ENCODE measurements around the gene HLTF. TPM values are rescaled to one million over a fixed set of nuclear protein-coding genes. Genes with fewer than 3 reads are reported as not detected.

The HLTF gene
- polyA plus RNA-seq, 1 experiment: 17.3 TPM

- Histone ChIP-seq H3K36me3 (ENCODE audit: control insufficient read depth, insufficient read depth, low read length) (peaks cover 5% of the 10 kb centered on the region), H3K4me3 (ENCODE audit: low read depth, low read length) (no peak overlapping the region), H3K27me3 (ENCODE audit: control insufficient read depth, insufficient read depth, low read length) (no peaks in the 10 kb centered on the region)
- ChIA-PET POLR2A (no interaction called here), CTCF (no interaction called here)
- DNase-seq (ENCODE audit: low read depth): no peak
- no peak for TF ChIP-seq CTCF (IDR thresholded peaks at IDR 0.05; ENCODE audit: insufficient read depth, low read depth, low read length)
These were observed 75.8 kb downstream of the HLTF start for GRCh38 chr3:149010504-149010951.

GRCh38 chr3:149009732-149010131 lies 76.6 kb downstream of the HLTF start:
- POLR2A ChIA-PET: no interaction called here

GRCh38 chr3:149007567-149008257 lies 78.6 kb downstream of the HLTF start:
- H3K27me3 ChIP-seq (ENCODE audit: control insufficient read depth, insufficient read depth, low read length): no peaks in the 10 kb centered on the region
- H3K36me3 ChIP-seq (ENCODE audit: control insufficient read depth, insufficient read depth, low read length): peaks cover 5% of the 10 kb centered on the region
- no peak overlapping the region for H3K4me3 ChIP-seq (ENCODE audit: low read depth, low read length)
- no peak for DNase-seq (ENCODE audit: low read depth)
- TF ChIP-seq CTCF (IDR thresholded peaks at IDR 0.05; ENCODE audit: insufficient read depth, low read depth, low read length): no peak
- ChIA-PET CTCF (no interaction called here), POLR2A (no interaction called here)

More at GRCh38 chr3:149009732-149010131, 76.6 kb downstream of the HLTF start:
- Histone ChIP-seq H3K36me3 (ENCODE audit: control insufficient read depth, insufficient read depth, low read length) (peaks cover 5% of the 10 kb centered on the region), H3K4me3 (ENCODE audit: low read depth, low read length) (no peak overlapping the region), H3K27me3 (ENCODE audit: control insufficient read depth, insufficient read depth, low read length) (no peaks in the 10 kb centered on the region)
- TF ChIP-seq CTCF (IDR thresholded peaks at IDR 0.05; ENCODE audit: insufficient read depth, low read depth, low read length): no peak
- DNase-seq (ENCODE audit: low read depth): no peak
- CTCF ChIA-PET: interaction anchor here (1.0 kb wide), 1 partner anchor 10 kb away, joined by 3 read pairs; no protein-coding TSS in a partner anchor

GRCh38 chr3:149005416-149005815 lies 80.9 kb downstream of the HLTF start:
- no peak for DNase-seq (ENCODE audit: low read depth)
- no peak for TF ChIP-seq CTCF (IDR thresholded peaks at IDR 0.05; ENCODE audit: insufficient read depth, low read depth, low read length)
- Histone ChIP-seq H3K36me3 (ENCODE audit: control insufficient read depth, insufficient read depth, low read length) (peaks cover 5% of the 10 kb centered on the region; the same call in 1 of the 2 replicates), H3K4me3 (ENCODE audit: low read depth, low read length) (no peak overlapping the region), H3K27me3 (ENCODE audit: control insufficient read depth, insufficient read depth, low read length) (no peaks in the 10 kb centered on the region)
- POLR2A ChIA-PET: no interaction called here
- CTCF ChIA-PET: no interaction called here

- POLR2A ChIA-PET: no interaction called here
- TF ChIP-seq CTCF (IDR thresholded peaks at IDR 0.05; ENCODE audit: insufficient read depth, low read depth, low read length): no peak
- no peaks in the 10 kb centered on the region for H3K27me3 ChIP-seq (ENCODE audit: control insufficient read depth, insufficient read depth, low read length)
- no peak for DNase-seq (ENCODE audit: low read depth)
- H3K4me3 ChIP-seq (ENCODE audit: low read depth, low read length): no peak overlapping the region
- peaks cover 5% of the 10 kb centered on the region; the same call in 1 of the 2 replicates for H3K36me3 ChIP-seq (ENCODE audit: control insufficient read depth, insufficient read depth, low read length)
- CTCF ChIA-PET: no interaction called here
These were observed 81.7 kb downstream of the HLTF start for GRCh38 chr3:149004622-149005021.
